ENCODE data around the gene CSTPP1.

DNA sequence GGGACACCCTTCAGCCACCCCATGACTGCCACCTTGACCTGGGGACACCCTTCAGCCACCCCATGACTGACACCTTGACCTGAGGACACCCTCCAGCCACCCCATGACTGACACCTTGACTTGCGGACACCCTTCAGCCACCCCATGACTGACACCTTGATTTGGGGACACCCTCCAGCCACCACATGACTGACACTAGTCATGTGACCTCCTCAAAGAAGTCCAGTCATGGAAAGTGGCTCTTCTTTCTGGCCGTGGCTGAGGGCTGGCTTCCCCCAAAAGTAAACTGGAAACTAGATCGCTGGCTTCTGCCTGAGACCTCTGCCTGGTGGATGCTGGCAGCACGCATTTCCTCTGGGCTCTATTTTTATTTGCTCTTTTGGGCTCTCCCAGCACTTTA, 211.7 kb downstream of the CSTPP1 start:
- TF ChIP-seq, protein P1, sequence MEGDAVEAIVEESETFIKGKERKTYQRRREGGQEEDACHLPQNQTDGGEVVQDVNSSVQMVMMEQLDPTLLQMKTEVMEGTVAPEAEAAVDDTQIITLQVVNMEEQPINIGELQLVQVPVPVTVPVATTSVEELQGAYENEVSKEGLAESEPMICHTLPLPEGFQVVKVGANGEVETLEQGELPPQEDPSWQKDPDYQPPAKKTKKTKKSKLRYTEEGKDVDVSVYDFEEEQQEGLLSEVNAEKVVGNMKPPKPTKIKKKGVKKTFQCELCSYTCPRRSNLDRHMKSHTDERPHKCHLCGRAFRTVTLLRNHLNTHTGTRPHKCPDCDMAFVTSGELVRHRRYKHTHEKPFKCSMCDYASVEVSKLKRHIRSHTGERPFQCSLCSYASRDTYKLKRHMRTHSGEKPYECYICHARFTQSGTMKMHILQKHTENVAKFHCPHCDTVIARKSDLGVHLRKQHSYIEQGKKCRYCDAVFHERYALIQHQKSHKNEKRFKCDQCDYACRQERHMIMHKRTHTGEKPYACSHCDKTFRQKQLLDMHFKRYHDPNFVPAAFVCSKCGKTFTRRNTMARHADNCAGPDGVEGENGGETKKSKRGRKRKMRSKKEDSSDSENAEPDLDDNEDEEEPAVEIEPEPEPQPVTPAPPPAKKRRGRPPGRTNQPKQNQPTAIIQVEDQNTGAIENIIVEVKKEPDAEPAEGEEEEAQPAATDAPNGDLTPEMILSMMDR (IDR thresholded peaks at IDR 0.05): no peak
- TF ChIP-seq POLR2A (IDR thresholded peaks at IDR 0.05): no peak
- no peak for TF ChIP-seq POLR2AphosphoS5 (IDR thresholded peaks at IDR 0.05)
- TF ChIP-seq EP300 (IDR thresholded peaks at IDR 0.05; ENCODE audit: low read depth): no peak
